DOHH2 (cell line): ENCODE data around the gene GALNT15.

Experiments
- H3F3A ChIP-seq: fragments of 200-600 bp; sonication (generic), shearing (Covaris generic); 2 replicates; pipeline ENCODE4 v1.6.0; 2016; ENCODE audit warnings: antibody characterized with exemption, mild to moderate bottlenecking; ENCODE audit not compliant: control insufficient read depth, insufficient read depth
- H3K27ac ChIP-seq: fragments of 200-600 bp; sonication (generic); 2 replicates; pipeline ENCODE4 v1.5.1; 2014; ENCODE audit warnings: low read depth, mild to moderate bottlenecking, low read length, moderate library complexity
- H3K27me3 ChIP-seq: fragments of 200-600 bp; sonication (generic); 2 replicates; pipeline ENCODE4 v1.6.1; 2014; ENCODE audit warnings: mild to moderate bottlenecking, low read length, mixed read lengths; ENCODE audit not compliant: control insufficient read depth
- H3K36me3 ChIP-seq: fragments of 200-600 bp; sonication (generic); 2 replicates; pipeline ENCODE4 v1.6.1; 2014; ENCODE audit warnings: mild to moderate bottlenecking, low read length, moderate library complexity, mixed read lengths; ENCODE audit not compliant: control insufficient read depth
- H3K4me1 ChIP-seq: fragments of 200-600 bp; sonication (generic); 2 replicates; pipeline ENCODE4 v1.6.1; 2014; ENCODE audit warnings: mild to moderate bottlenecking, low read length, mixed read lengths; ENCODE audit not compliant: control insufficient read depth
- H3K4me2 ChIP-seq: fragments of 200-600 bp; sonication (generic); 2 replicates; pipeline ENCODE4 v1.6.0; 2014; ENCODE audit warnings: mild to moderate bottlenecking, low read length, moderate library complexity
- H3K4me3 ChIP-seq: fragments of 200-600 bp; sonication (generic); 2 replicates; pipeline ENCODE4 v1.5.1; 2014; ENCODE audit warnings: mild to moderate bottlenecking, low read length, mixed read lengths
- H3K79me2 ChIP-seq: fragments of 200-600 bp; sonication (generic); 2 replicates; pipeline ENCODE4 v1.6.1; 2014; ENCODE audit warnings: mild to moderate bottlenecking, low read length, mixed read lengths; ENCODE audit not compliant: control insufficient read depth
- H3K9me2 ChIP-seq: fragments of 200-600 bp; sonication (generic); replicated peaks from 2 replicates; pipeline ENCODE4 v1.6.1; 2014; ENCODE audit warnings: mild to moderate bottlenecking, low read length, mixed read lengths; ENCODE audit not compliant: control insufficient read depth
- H3K9me3 ChIP-seq: fragments of 200-600 bp; sonication (generic); 2 replicates; pipeline ENCODE4 v1.6.1; 2014; ENCODE audit warnings: antibody characterized with exemption, low read length, mixed read lengths; ENCODE audit not compliant: control insufficient read depth, insufficient read depth
- H4K20me1 ChIP-seq: fragments of 200-600 bp; sonication (generic); 2 replicates; pipeline ENCODE4 v1.6.0; 2014; ENCODE audit warnings: low read depth, mild to moderate bottlenecking, antibody characterized with exemption, low read length, moderate library complexity; ENCODE audit not compliant: control insufficient read depth, insufficient read depth
- CTCF ChIP-seq: fragments of 200-600 bp; sonication (generic); IDR thresholded peaks from one replicate; pipeline ENCODE4 v1.5.1; 2014; ENCODE audit warnings: antibody characterized with exemption, mild to moderate bottlenecking, low read depth, low read length; ENCODE audit not compliant: poor library complexity, severe bottlenecking
- EZH2phosphoT487 ChIP-seq: fragments of 200-600 bp; sonication (generic); IDR thresholded peaks from 2 replicates; pipeline ENCODE4 v1.6.1; 2017; ENCODE audit warnings: borderline replicate concordance, mild to moderate bottlenecking, antibody characterized with exemption, low read length, moderate library complexity, mixed read lengths

GALNT15 gene

GRCh38 chr3:16277471-16277870, 103.0 kb downstream of the GALNT15 start:
- peaks cover 35% of the 10 kb centered on the region for H3K36me3 ChIP-seq
- H3K9me2 ChIP-seq, result no peaks in the 10 kb centered on the region
- no peaks in the 10 kb centered on the region for H4K20me1 ChIP-seq
- H3K9me3 ChIP-seq, result no peaks in the 10 kb centered on the region
- H3K4me2 ChIP-seq, result no peak overlapping the region
- H3K4me3 ChIP-seq, result no peak overlapping the region
- H3K27me3 ChIP-seq, result no peaks in the 10 kb centered on the region
- no peaks in the 10 kb centered on the region for H3F3A ChIP-seq
- H3K79me2 ChIP-seq, result no peaks in the 10 kb centered on the region
- H3K4me1 ChIP-seq, result no peaks in the 10 kb centered on the region
- no peak overlapping the region for H3K27ac ChIP-seq
- no peak for TF ChIP-seq EZH2phosphoT487
- TF ChIP-seq CTCF, result no peak

- no peaks in the 10 kb centered on the region for H4K20me1 ChIP-seq
- H3K79me2 ChIP-seq, result no peaks in the 10 kb centered on the region
- no peaks in the 10 kb centered on the region for H3F3A ChIP-seq
- no peaks in the 10 kb centered on the region for H3K4me1 ChIP-seq
- TF ChIP-seq CTCF (no peak), EZH2phosphoT487 (no peak)
- no peaks in the 10 kb centered on the region for H3K9me2 ChIP-seq
- peaks cover 28% of the 10 kb centered on the region for H3K36me3 ChIP-seq
- no peaks in the 10 kb centered on the region for H3K9me3 ChIP-seq
- H3K27ac ChIP-seq, result no peak overlapping the region
- no peaks in the 10 kb centered on the region for H3K27me3 ChIP-seq
- no peak overlapping the region for H3K4me2 ChIP-seq
- no peak overlapping the region for H3K4me3 ChIP-seq
Observed at GRCh38 chr3:16279010-16279801, 104.7 kb downstream of the GALNT15 start.

- TF ChIP-seq CTCF (no peak), EZH2phosphoT487 (no peak)
- H3K27ac ChIP-seq, result no peak overlapping the region
- peaks cover 22% of the 10 kb centered on the region for H3K36me3 ChIP-seq
Observed at GRCh38 chr3:16280671-16281070, 106.2 kb downstream of the GALNT15 start.

More at GRCh38 chr3:16280671-16281070, 106.2 kb downstream of the GALNT15 start:
- H3K4me2 ChIP-seq, result no peak overlapping the region
- H3F3A ChIP-seq, result no peaks in the 10 kb centered on the region
- H4K20me1 ChIP-seq, result no peaks in the 10 kb centered on the region
- H3K79me2 ChIP-seq, result no peaks in the 10 kb centered on the region
- no peak overlapping the region for H3K4me3 ChIP-seq
- H3K9me2 ChIP-seq, result no peaks in the 10 kb centered on the region
- no peaks in the 10 kb centered on the region for H3K9me3 ChIP-seq
- H3K4me1 ChIP-seq, result no peaks in the 10 kb centered on the region
- no peaks in the 10 kb centered on the region for H3K27me3 ChIP-seq
